Right lung (tissue), 5 donors: ENCODE data around the gene PPP1R3G. TPM values are rescaled to one million over a fixed set of nuclear protein-coding genes. Genes with fewer than 3 reads are reported as not detected.

Source experiments
- DNase-seq, 2 donors: peaks; one replicate each; pipeline ENCODE4 v3.0.0-alpha.2; 2013
- polyA plus RNA-seq, 5 donors: library from polyadenylated mRNA; unstranded; fragments of 120-200 nt; gene quantifications; one replicate each; pipeline versions ENCODE4 v1.2.1 to v1.2.3, GENCODE V29; 2013; ENCODE audit warnings: inconsistent platforms in 1 of 5, low replicate concordance in 1 of 5; ENCODE audit not compliant: insufficient read length in 5 of 5, insufficient read depth in 1 of 5

PPP1R3G gene
- polyA plus RNA-seq, 5 donors: 0.98 to 1.3 (median 1.2) TPM

GRCh38 chr6:5067305-5067704 lies 17.8 kb upstream of the PPP1R3G start:
- DNase-seq: no peak

- no peak for DNase-seq
Measured at GRCh38 chr6:5068153-5068751, 16.9 kb upstream of the PPP1R3G start.

GRCh38 chr6:5071216-5071615 lies 13.9 kb upstream of the PPP1R3G start:
- no peak for DNase-seq

GRCh38 chr6:5072440-5072839 lies 12.7 kb upstream of the PPP1R3G start:
- no peak for DNase-seq

GRCh38 chr6:5073992-5074391 lies 11.1 kb upstream of the PPP1R3G start:
- DNase-seq: no peak

- no peak for DNase-seq
Measured at GRCh38 chr6:5076931-5077330, 8.2 kb upstream of the PPP1R3G start.

GRCh38 chr6:5078121-5078669 lies 6.9 kb upstream of the PPP1R3G start:
- DNase-seq: no peak

GRCh38 chr6:5079692-5080091 lies 5.4 kb upstream of the PPP1R3G start:
- no peak for DNase-seq

- DNase-seq: no peak
Measured at GRCh38 chr6:5080574-5080973, 4.6 kb upstream of the PPP1R3G start.

- DNase-seq: no peak
Measured at GRCh38 chr6:5081182-5081581, 4.0 kb upstream of the PPP1R3G start.

GRCh38 chr6:5081955-5082354 lies 3.2 kb upstream of the PPP1R3G start:
- no peak for DNase-seq

GRCh38 chr6:5082487-5083306 lies 2.4 kb upstream of the PPP1R3G start:
- no peak for DNase-seq

- no peak for DNase-seq
Measured at GRCh38 chr6:5083307-5083583, 1.9 kb upstream of the PPP1R3G start.

- DNase-seq: no peak
Measured at GRCh38 chr6:5083813-5084359, 1.3 kb upstream of the PPP1R3G start.

GRCh38 chr6:5084360-5084780 lies 771 bp upstream of the PPP1R3G start:
- DNase-seq: no peak

GRCh38 chr6:5085648-5086293 lies 630 bp downstream of the PPP1R3G start:
- peak; percentile 37 to 59 for DNase-seq

- peak in 1 of 2 donors; percentile 20 for DNase-seq
Measured at GRCh38 chr6:5086294-5086890, 1.3 kb downstream of the PPP1R3G start.

- no peak for DNase-seq
Measured at GRCh38 chr6:5087389-5087788, 2.2 kb downstream of the PPP1R3G start.

GRCh38 chr6:5088780-5089179 lies 3.6 kb downstream of the PPP1R3G start:
- no peak for DNase-seq

GRCh38 chr6:5089481-5090438 lies 4.6 kb downstream of the PPP1R3G start:
- DNase-seq: no peak

GRCh38 chr6:5090603-5091002 lies 5.5 kb downstream of the PPP1R3G start:
- DNase-seq: no peak
